Neural progenitor cell (in vitro differentiated cells): ENCODE measurements around the gene DDX56.

Experiments
- EZH2 ChIP-seq: fragments of 200-600 bp; sonication (generic); IDR thresholded peaks from 2 replicates; pipeline ENCODE4 v1.6.1; 2017; ENCODE audit warnings: antibody characterized with exemption, mild to moderate bottlenecking, moderate library complexity
- TF ChIP-seq, protein P1 (sequence below): fragments of 200-600 bp; sonication (generic); IDR thresholded peaks from 2 replicates; pipeline ENCODE4 v1.5.1; 2017; ENCODE audit warnings: antibody characterized with exemption, mild to moderate bottlenecking

DNA sequence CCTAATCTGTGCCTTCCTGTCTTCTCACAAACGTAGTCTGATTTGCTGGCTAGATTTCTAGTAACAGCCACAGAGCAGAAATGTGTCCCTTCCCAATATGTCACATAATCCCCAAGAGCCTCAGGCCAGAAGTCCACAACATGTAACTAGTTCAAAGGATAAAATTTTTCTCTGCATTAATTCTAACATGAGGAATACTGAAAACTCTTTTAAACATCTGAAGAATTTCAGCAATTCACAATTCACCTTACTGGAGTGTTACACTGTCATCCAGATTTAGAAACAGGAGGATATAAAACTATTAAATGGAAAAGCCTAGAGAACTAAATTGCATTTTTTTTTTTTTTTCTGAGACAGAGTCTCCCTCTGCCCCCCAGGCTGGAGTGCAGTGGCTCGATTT, 2.5 kb upstream of the DDX56 start:
- TF ChIP-seq, protein P1, sequence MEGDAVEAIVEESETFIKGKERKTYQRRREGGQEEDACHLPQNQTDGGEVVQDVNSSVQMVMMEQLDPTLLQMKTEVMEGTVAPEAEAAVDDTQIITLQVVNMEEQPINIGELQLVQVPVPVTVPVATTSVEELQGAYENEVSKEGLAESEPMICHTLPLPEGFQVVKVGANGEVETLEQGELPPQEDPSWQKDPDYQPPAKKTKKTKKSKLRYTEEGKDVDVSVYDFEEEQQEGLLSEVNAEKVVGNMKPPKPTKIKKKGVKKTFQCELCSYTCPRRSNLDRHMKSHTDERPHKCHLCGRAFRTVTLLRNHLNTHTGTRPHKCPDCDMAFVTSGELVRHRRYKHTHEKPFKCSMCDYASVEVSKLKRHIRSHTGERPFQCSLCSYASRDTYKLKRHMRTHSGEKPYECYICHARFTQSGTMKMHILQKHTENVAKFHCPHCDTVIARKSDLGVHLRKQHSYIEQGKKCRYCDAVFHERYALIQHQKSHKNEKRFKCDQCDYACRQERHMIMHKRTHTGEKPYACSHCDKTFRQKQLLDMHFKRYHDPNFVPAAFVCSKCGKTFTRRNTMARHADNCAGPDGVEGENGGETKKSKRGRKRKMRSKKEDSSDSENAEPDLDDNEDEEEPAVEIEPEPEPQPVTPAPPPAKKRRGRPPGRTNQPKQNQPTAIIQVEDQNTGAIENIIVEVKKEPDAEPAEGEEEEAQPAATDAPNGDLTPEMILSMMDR = no peak
- no peak for TF ChIP-seq EZH2
